ENCODE data around the gene ATP6V0C.
"Not testable (repeated sequence)": the region's sequence is repeated elsewhere in the genome, so short reads cannot be mapped to it uniquely, and the experiment has no call there.

Gene ATP6V0C

GRCh38 chr16:2534335-2534734 lies 20.6 kb downstream of the ATP6V0C start:
- DNase-seq, ATAC-seq, H3K27me3 Mint-ChIP-seq, H3K9me3 Mint-ChIP-seq, H3K27ac Mint-ChIP-seq: not testable (repeated sequence)
- Mint-ChIP-seq H3K4me1 (peaks cover 51% of the 10 kb centered on the region), H3K4me3 (peak overlapping the region in 1 of 2 donors; percentile 57)

GRCh38 chr16:2535625-2536013 lies 21.9 kb downstream of the ATP6V0C start:
- no peak for ATAC-seq
- no peak for DNase-seq
- Mint-ChIP-seq H3K4me3 (no peak overlapping the region), H3K4me1 (peaks cover 58% of the 10 kb centered on the region), H3K27ac (no peak overlapping the region), H3K9me3 (no peaks in the 10 kb centered on the region), H3K27me3 (no peaks in the 10 kb centered on the region)

- ATAC-seq (peak; percentile 90), DNase-seq (peak; percentile 95 to 96)
- peaks cover 47% of the 10 kb centered on the region for H3K4me1 Mint-ChIP-seq
- H3K27ac Mint-ChIP-seq = peak within 1 kb of the TSS; percentile 95 to 97
- peak within 1 kb of the TSS; percentile 88 to 94 for H3K4me3 Mint-ChIP-seq
- H3K27me3 Mint-ChIP-seq = no peaks in the 10 kb centered on the region
- H3K9me3 Mint-ChIP-seq = no peaks in the 10 kb centered on the region
Observed at GRCh38 chr16:2537451-2538379, 24.0 kb downstream of the ATP6V0C start, which contains the start of gene PDPK1. TSS of gene PDPK1 (plus strand) at chr16:2538021. CDS start at chr16:2538113, 92 bp downstream.

- H3K27ac Mint-ChIP-seq = peak overlapping the region; percentile 66 to 86
- H3K4me3 Mint-ChIP-seq = peak overlapping the region; percentile 83 to 94
- not testable (repeated sequence) for H3K27me3 Mint-ChIP-seq, ATAC-seq, DNase-seq, H3K9me3 Mint-ChIP-seq
- H3K4me1 Mint-ChIP-seq = peaks cover 44% of the 10 kb centered on the region
Observed at GRCh38 chr16:2539192-2539844, 25.6 kb downstream of the ATP6V0C start.

GRCh38 chr16:2539845-2540458 lies 26.2 kb downstream of the ATP6V0C start:
- Mint-ChIP-seq H3K27ac (peak overlapping the region in 1 of 2 donors; percentile 27), H3K4me3 (peak overlapping the region; percentile 13 to 94), H3K4me1 (peaks cover 44% of the 10 kb centered on the region)
- DNase-seq = peak in 1 of 2 donors; percentile 34
- H3K27me3 Mint-ChIP-seq, H3K9me3 Mint-ChIP-seq, ATAC-seq: not testable (repeated sequence)

GRCh38 chr16:2540912-2541311 lies 27.2 kb downstream of the ATP6V0C start:
- not testable (repeated sequence) for H3K27me3 Mint-ChIP-seq, DNase-seq, H3K9me3 Mint-ChIP-seq, ATAC-seq
- Mint-ChIP-seq H3K27ac (peak overlapping the region in 1 of 2 donors; percentile 46), H3K4me3 (peak overlapping the region; percentile 24 to 37), H3K4me1 (peaks cover 50% of the 10 kb centered on the region)

GRCh38 chr16:2541409-2541808 lies 27.7 kb downstream of the ATP6V0C start:
- H3K27ac Mint-ChIP-seq, H3K27me3 Mint-ChIP-seq, H3K9me3 Mint-ChIP-seq, DNase-seq, ATAC-seq: not testable (repeated sequence)
- peak overlapping the region; percentile 24 to 37 for H3K4me3 Mint-ChIP-seq
- H3K4me1 Mint-ChIP-seq = peaks cover 48% of the 10 kb centered on the region

- DNase-seq, H3K4me3 Mint-ChIP-seq, H3K27me3 Mint-ChIP-seq, H3K9me3 Mint-ChIP-seq, ATAC-seq: not testable (repeated sequence)
- H3K27ac Mint-ChIP-seq = peak overlapping the region in 1 of 2 donors; percentile 71
- H3K4me1 Mint-ChIP-seq = peaks cover 35% of the 10 kb centered on the region
Observed at GRCh38 chr16:2543771-2544170, 30.0 kb downstream of the ATP6V0C start.

GRCh38 chr16:2550283-2550878 lies 36.6 kb downstream of the ATP6V0C start:
- not testable (repeated sequence) for H3K27me3 Mint-ChIP-seq, H3K9me3 Mint-ChIP-seq, DNase-seq, H3K4me1 Mint-ChIP-seq, H3K4me3 Mint-ChIP-seq, H3K27ac Mint-ChIP-seq, ATAC-seq

- not testable (repeated sequence) for DNase-seq, H3K27me3 Mint-ChIP-seq, H3K4me1 Mint-ChIP-seq, H3K4me3 Mint-ChIP-seq, H3K9me3 Mint-ChIP-seq, ATAC-seq
- peak overlapping the region in 1 of 2 donors; percentile 9 for H3K27ac Mint-ChIP-seq
Observed at GRCh38 chr16:2551420-2551889, 37.7 kb downstream of the ATP6V0C start.

GRCh38 chr16:2554709-2555425 lies 41.1 kb downstream of the ATP6V0C start:
- not testable (repeated sequence) for H3K9me3 Mint-ChIP-seq, H3K27ac Mint-ChIP-seq, DNase-seq, H3K27me3 Mint-ChIP-seq, H3K4me3 Mint-ChIP-seq, H3K4me1 Mint-ChIP-seq, ATAC-seq

GRCh38 chr16:2557150-2557549 lies 43.4 kb downstream of the ATP6V0C start:
- H3K9me3 Mint-ChIP-seq, DNase-seq, H3K27ac Mint-ChIP-seq, H3K4me3 Mint-ChIP-seq, ATAC-seq, H3K27me3 Mint-ChIP-seq, H3K4me1 Mint-ChIP-seq: not testable (repeated sequence)

GRCh38 chr16:2560131-2560797 lies 46.5 kb downstream of the ATP6V0C start:
- H3K27me3 Mint-ChIP-seq, H3K9me3 Mint-ChIP-seq, DNase-seq, H3K27ac Mint-ChIP-seq, H3K4me1 Mint-ChIP-seq, H3K4me3 Mint-ChIP-seq: not testable (repeated sequence)
- peak; percentile 5 for ATAC-seq

- DNase-seq = peak; percentile 66 to 70
- not testable (repeated sequence) for H3K4me3 Mint-ChIP-seq, H3K9me3 Mint-ChIP-seq, H3K27ac Mint-ChIP-seq, H3K27me3 Mint-ChIP-seq, H3K4me1 Mint-ChIP-seq
- peak; percentile 93 for ATAC-seq
Observed at GRCh38 chr16:2560798-2561133, 47.0 kb downstream of the ATP6V0C start.
